ENCODE results near the gene FANCE. TPM values are rescaled to one million over a fixed set of nuclear protein-coding genes. Genes with fewer than 3 reads are reported as not detected.

The FANCE gene
- total RNA-seq, 4 donors from 2014 or later: 17.5 to 36.7 (median 34.2) TPM

- TF ChIP-seq POLR2A (IDR thresholded peaks at IDR 0.05) (no peak), CTCF (IDR thresholded peaks at IDR 0.05) (no peak)
- intact Hi-C loops (cut with DNase I; ENCODE audit: low total_unique reads): no loop called here
- no peak for DNase-seq (ENCODE audit: low spot score in 2 of 2)
- WGBS, 2 donors: 88 to 92% methylated on average over 20 of the region's 20 CpGs
- H3K4me3 ChIP-seq (ENCODE audit: low read depth, poor library complexity, severe bottlenecking): no peak overlapping the region
These were observed 22.9 kb downstream of the FANCE start for GRCh38 chr6:35474942-35475570.

GRCh38 chr6:35475573-35475972, 23.4 kb downstream of the FANCE start:
- intact Hi-C loops (cut with DNase I; ENCODE audit: low total_unique reads): no loop called here
- no peak for DNase-seq (ENCODE audit: low spot score in 2 of 2)
- 68 to 71% methylated on average over 4 of the region's 4 CpGs for WGBS, 2 donors
- TF ChIP-seq CTCF (IDR thresholded peaks at IDR 0.05): no peak
- no peak for TF ChIP-seq POLR2A (IDR thresholded peaks at IDR 0.05)
- no peak overlapping the region for H3K4me3 ChIP-seq (ENCODE audit: low read depth, poor library complexity, severe bottlenecking)

- WGBS, 2 donors: 69 to 77% methylated on average over 13 to 14 of the region's 14 CpGs
- H3K4me3 ChIP-seq (ENCODE audit: low read depth, poor library complexity, severe bottlenecking): no peak overlapping the region
- TF ChIP-seq CTCF (IDR thresholded peaks at IDR 0.05): no peak
- no peak for TF ChIP-seq POLR2A (IDR thresholded peaks at IDR 0.05)
- no peak for DNase-seq (ENCODE audit: low spot score in 2 of 2)
- intact Hi-C loops (cut with DNase I; ENCODE audit: low total_unique reads): no loop called here
These were observed 23.9 kb downstream of the FANCE start for GRCh38 chr6:35476004-35476403.

GRCh38 chr6:35477028-35477427, 24.9 kb downstream of the FANCE start:
- 85 to 86% methylated on average over 7 to 8 of the region's 8 CpGs for WGBS, 2 donors
- no peak overlapping the region for H3K4me3 ChIP-seq (ENCODE audit: low read depth, poor library complexity, severe bottlenecking)
- intact Hi-C loops (cut with DNase I; ENCODE audit: low total_unique reads): no loop called here
- TF ChIP-seq CTCF (IDR thresholded peaks at IDR 0.05) (no peak), POLR2A (IDR thresholded peaks at IDR 0.05) (no peak)
- DNase-seq (ENCODE audit: low spot score in 2 of 2): no peak

GRCh38 chr6:35477551-35478179, 25.5 kb downstream of the FANCE start:
- DNase-seq (ENCODE audit: low spot score in 2 of 2): no peak
- 89% methylated on average over 5 of the region's 5 CpGs for WGBS, 2 donors

More at GRCh38 chr6:35477551-35478179, 25.5 kb downstream of the FANCE start:
- no peak overlapping the region for H3K4me3 ChIP-seq (ENCODE audit: low read depth, poor library complexity, severe bottlenecking)
- TF ChIP-seq POLR2A (IDR thresholded peaks at IDR 0.05) (no peak), CTCF (IDR thresholded peaks at IDR 0.05) (no peak)
- intact Hi-C loops (cut with DNase I; ENCODE audit: low total_unique reads): no loop called here
